GM18870 (cell line): ENCODE results near the gene DVL1.
"Not testable (repeated sequence)": the region's sequence is repeated elsewhere in the genome, so short reads cannot be mapped to it uniquely, and the experiment has no call there.

Experiments used
- ATAC-seq: cut with Tn5 transposase; IDR thresholded peaks from one replicate; pipeline ENCODE4 v1.9.1; 2021; ENCODE audit warnings: moderate library complexity; ENCODE audit not compliant: unreplicated experiment

The DVL1 gene

GRCh38 chr1:1328254-1328653 is 21.0 kb downstream of the DVL1 start:
- ATAC-seq: no peak

- ATAC-seq: no peak
These were observed 21.9 kb downstream of the DVL1 start for GRCh38 chr1:1327291-1327690.

GRCh38 chr1:1326075-1326605 is 23.1 kb downstream of the DVL1 start:
- no peak for ATAC-seq

- ATAC-seq: no peak
These were observed 23.7 kb downstream of the DVL1 start for GRCh38 chr1:1325288-1326074.

GRCh38 chr1:1324524-1325287 is 24.5 kb downstream of the DVL1 start, which contains the start of the genes CPTP and INTS11:
Gene CPTP (plus strand): TSS chr1:1324802. CDS start chr1:1326911, 2,109 bp downstream.
Gene INTS11 (minus strand): TSS chr1:1324660. CDS start chr1:1324608, 52 bp downstream.
- peak; percentile 57 for ATAC-seq

- ATAC-seq: peak; percentile 21
These were observed 25.1 kb downstream of the DVL1 start for GRCh38 chr1:1324084-1324523.

GRCh38 chr1:1322952-1323351 is 26.3 kb downstream of the DVL1 start:
- ATAC-seq: no peak

GRCh38 chr1:1322418-1322817 is 26.8 kb downstream of the DVL1 start:
- no peak for ATAC-seq

- no peak for ATAC-seq
These were observed 27.7 kb downstream of the DVL1 start for GRCh38 chr1:1321477-1321876.

- no peak for ATAC-seq
These were observed 28.4 kb downstream of the DVL1 start for GRCh38 chr1:1320666-1321448.

GRCh38 chr1:1319646-1319941 is 29.6 kb downstream of the DVL1 start:
- ATAC-seq: no peak

- no peak for ATAC-seq
These were observed 30.2 kb downstream of the DVL1 start for GRCh38 chr1:1318777-1319645.

GRCh38 chr1:1318131-1318652 is 31.0 kb downstream of the DVL1 start:
- ATAC-seq: no peak

GRCh38 chr1:1317420-1317819 is 31.8 kb downstream of the DVL1 start:
- ATAC-seq: no peak

GRCh38 chr1:1316199-1316598 is 33.0 kb downstream of the DVL1 start:
- not testable (repeated sequence) for ATAC-seq

GRCh38 chr1:1315435-1315954 is 33.7 kb downstream of the DVL1 start:
- no peak for ATAC-seq

- no peak for ATAC-seq
These were observed 34.4 kb downstream of the DVL1 start for GRCh38 chr1:1314678-1315335.

GRCh38 chr1:1314237-1314586 is 35.0 kb downstream of the DVL1 start:
- no peak for ATAC-seq

GRCh38 chr1:1313500-1314236 is 35.5 kb downstream of the DVL1 start:
- no peak for ATAC-seq
